ENCODE measurements around the gene CIROP.

The CIROP gene

GRCh38 chr14:23122086-23122485 lies 17.3 kb upstream of the CIROP start:
- 96% methylated on average over 5 of the region's 6 CpGs for WGBS
- H3K14ac ChIP-seq (ENCODE audit: low read length in 2 of 2), result no peak overlapping the region
- H4K8ac ChIP-seq (ENCODE audit: low read length), result no peak overlapping the region
- H3K4me3 ChIP-seq (ENCODE audit: insufficient read depth in 1 of 2, low read depth in 1 of 2, low read length in 2 of 2), result no peak overlapping the region
- no peak overlapping the region for H2BK15ac ChIP-seq (ENCODE audit: low read depth, poor library complexity, severe bottlenecking)
- H3K4me2 ChIP-seq (ENCODE audit: low read length, poor library complexity, severe bottlenecking), result no peak overlapping the region
- no peak overlapping the region for H4K91ac ChIP-seq (ENCODE audit: low read length)
- H3K23ac ChIP-seq (ENCODE audit: low read length in 2 of 2), result no peak overlapping the region
- no peak overlapping the region for H2AFZ ChIP-seq (ENCODE audit: low read depth, low read length)
- no peak overlapping the region for H2BK5ac ChIP-seq (ENCODE audit: low read depth, low read length, poor library complexity, severe bottlenecking)
- H3K4me1 ChIP-seq (ENCODE audit: control insufficient read depth, insufficient read depth, low read depth, low read length), result peaks cover 10% of the 10 kb centered on the region
- peak overlapping the region in 1 of 2 experiments; percentile 4 for H3K18ac ChIP-seq (ENCODE audit: low read depth in 1 of 2, low read length in 2 of 2)
- H3K27me3 ChIP-seq (ENCODE audit: control insufficient read depth in 1 of 2, insufficient read depth in 1 of 2, low read length in 2 of 2), result no peaks in the 10 kb centered on the region
- H3K36me3 ChIP-seq (ENCODE audit: control insufficient read depth in 1 of 2, insufficient read depth in 2 of 2, low read depth in 1 of 2, low read length in 2 of 2), result peaks cover 0 to 6% of the 10 kb centered on the region in 2 experiments
- peak overlapping the region; percentile 60 to 76 for H2BK12ac ChIP-seq (ENCODE audit: low read length in 2 of 2)
- H3K9me3 ChIP-seq (ENCODE audit: control insufficient read depth, low read length), result no peaks in the 10 kb centered on the region
- no peak overlapping the region for H3K27ac ChIP-seq (ENCODE audit: low read length, poor library complexity, severe bottlenecking)
- no peak overlapping the region for H3K4ac ChIP-seq (ENCODE audit: low read depth in 1 of 2, low read length in 2 of 2)
- DNase-seq, result no peak
- no peak overlapping the region for H3K9ac ChIP-seq (ENCODE audit: low read length)
- no peak overlapping the region for H2BK120ac ChIP-seq (ENCODE audit: low read depth, low read length)
- H3K79me1 ChIP-seq (replicated peaks; ENCODE audit: low read length, poor library complexity, severe bottlenecking), result no peaks in the 10 kb centered on the region
- no peak overlapping the region for H2AK5ac ChIP-seq (ENCODE audit: low read length, severe bottlenecking)

GRCh38 chr14:23121361-23121771 lies 16.6 kb upstream of the CIROP start:
- H3K14ac ChIP-seq (ENCODE audit: low read length in 2 of 2), result peak overlapping the region in 1 of 2 experiments; percentile 22
- H2BK120ac ChIP-seq (ENCODE audit: low read depth, low read length), result no peak overlapping the region
- peaks cover 10% of the 10 kb centered on the region for H3K4me1 ChIP-seq (ENCODE audit: control insufficient read depth, insufficient read depth, low read depth, low read length)
- no peaks in the 10 kb centered on the region for H3K27me3 ChIP-seq (ENCODE audit: control insufficient read depth in 1 of 2, insufficient read depth in 1 of 2, low read length in 2 of 2)
- H3K9me3 ChIP-seq (ENCODE audit: control insufficient read depth, low read length), result no peaks in the 10 kb centered on the region
- H2BK15ac ChIP-seq (ENCODE audit: low read depth, poor library complexity, severe bottlenecking), result no peak overlapping the region
- DNase-seq, result peak; percentile 69
- peak overlapping the region; percentile 68 for H3K27ac ChIP-seq (ENCODE audit: low read length, poor library complexity, severe bottlenecking)
- H2BK5ac ChIP-seq (ENCODE audit: low read depth, low read length, poor library complexity, severe bottlenecking), result no peak overlapping the region
- no peaks in the 10 kb centered on the region for H3K36me3 ChIP-seq (ENCODE audit: control insufficient read depth in 1 of 2, insufficient read depth in 2 of 2, low read depth in 1 of 2, low read length in 2 of 2)
- no peak overlapping the region for H3K4me3 ChIP-seq (ENCODE audit: insufficient read depth in 1 of 2, low read depth in 1 of 2, low read length in 2 of 2)
- 24% methylated on average over 6 of the region's 6 CpGs for WGBS
- peak overlapping the region; percentile 4 to 44 for H3K18ac ChIP-seq (ENCODE audit: low read depth in 1 of 2, low read length in 2 of 2)
- H3K23ac ChIP-seq (ENCODE audit: low read length in 2 of 2), result no peak overlapping the region
- peak overlapping the region; percentile 90 for H2AFZ ChIP-seq (ENCODE audit: low read depth, low read length)
- H4K91ac ChIP-seq (ENCODE audit: low read length), result peak overlapping the region; percentile 34
- H2AK5ac ChIP-seq (ENCODE audit: low read length, severe bottlenecking), result no peak overlapping the region
- H3K4me2 ChIP-seq (ENCODE audit: low read length, poor library complexity, severe bottlenecking), result no peak overlapping the region
- H2BK12ac ChIP-seq (ENCODE audit: low read length in 2 of 2), result peak overlapping the region; percentile 6 to 10
- H3K4ac ChIP-seq (ENCODE audit: low read depth in 1 of 2, low read length in 2 of 2), result no peak overlapping the region
- peak overlapping the region; percentile 67 for H4K8ac ChIP-seq (ENCODE audit: low read length)
- H3K9ac ChIP-seq (ENCODE audit: low read length), result peak overlapping the region; percentile 48
- H3K79me1 ChIP-seq (replicated peaks; ENCODE audit: low read length, poor library complexity, severe bottlenecking), result no peaks in the 10 kb centered on the region

GRCh38 chr14:23120541-23121251 lies 15.9 kb upstream of the CIROP start:
- no peak overlapping the region for H2AK5ac ChIP-seq (ENCODE audit: low read length, severe bottlenecking)
- no peak overlapping the region for H3K4me3 ChIP-seq (ENCODE audit: insufficient read depth in 1 of 2, low read depth in 1 of 2, low read length in 2 of 2)
- H3K14ac ChIP-seq (ENCODE audit: low read length in 2 of 2), result no peak overlapping the region
- no peak overlapping the region for H3K4me2 ChIP-seq (ENCODE audit: low read length, poor library complexity, severe bottlenecking)
- peaks cover 12% of the 10 kb centered on the region for H3K4me1 ChIP-seq (ENCODE audit: control insufficient read depth, insufficient read depth, low read depth, low read length)
- no peaks in the 10 kb centered on the region for H3K9me3 ChIP-seq (ENCODE audit: control insufficient read depth, low read length)
- no peak overlapping the region for H3K4ac ChIP-seq (ENCODE audit: low read depth in 1 of 2, low read length in 2 of 2)
- no peaks in the 10 kb centered on the region for H3K36me3 ChIP-seq (ENCODE audit: control insufficient read depth in 1 of 2, insufficient read depth in 2 of 2, low read depth in 1 of 2, low read length in 2 of 2)
- H2AFZ ChIP-seq (ENCODE audit: low read depth, low read length), result no peak overlapping the region
- no peak overlapping the region for H2BK120ac ChIP-seq (ENCODE audit: low read depth, low read length)
- DNase-seq, result peak; percentile 85
- WGBS, result under 1% methylated on average over 7 of the region's 9 CpGs
- no peak overlapping the region for H3K18ac ChIP-seq (ENCODE audit: low read depth in 1 of 2, low read length in 2 of 2)
- H3K27me3 ChIP-seq (ENCODE audit: control insufficient read depth in 1 of 2, insufficient read depth in 1 of 2, low read length in 2 of 2), result no peaks in the 10 kb centered on the region
- peak overlapping the region; percentile 48 for H3K9ac ChIP-seq (ENCODE audit: low read length)
- no peak overlapping the region for H3K23ac ChIP-seq (ENCODE audit: low read length in 2 of 2)
- H2BK15ac ChIP-seq (ENCODE audit: low read depth, poor library complexity, severe bottlenecking), result no peak overlapping the region
- peak overlapping the region; percentile 68 for H3K27ac ChIP-seq (ENCODE audit: low read length, poor library complexity, severe bottlenecking)
- no peak overlapping the region for H4K91ac ChIP-seq (ENCODE audit: low read length)
- no peak overlapping the region for H2BK5ac ChIP-seq (ENCODE audit: low read depth, low read length, poor library complexity, severe bottlenecking)
- H2BK12ac ChIP-seq (ENCODE audit: low read length in 2 of 2), result no peak overlapping the region
- no peaks in the 10 kb centered on the region for H3K79me1 ChIP-seq (replicated peaks; ENCODE audit: low read length, poor library complexity, severe bottlenecking)
- no peak overlapping the region for H4K8ac ChIP-seq (ENCODE audit: low read length)

GRCh38 chr14:23119363-23120327 lies 14.9 kb upstream of the CIROP start:
- 76% methylated on average over 14 of the region's 16 CpGs for WGBS
- no peaks in the 10 kb centered on the region for H3K79me1 ChIP-seq (replicated peaks; ENCODE audit: low read length, poor library complexity, severe bottlenecking)
- H3K14ac ChIP-seq (ENCODE audit: low read length in 2 of 2), result no peak overlapping the region
- H3K23ac ChIP-seq (ENCODE audit: low read length in 2 of 2), result no peak overlapping the region
- no peak for DNase-seq
- H3K4me2 ChIP-seq (ENCODE audit: low read length, poor library complexity, severe bottlenecking), result no peak overlapping the region
- no peak overlapping the region for H3K9ac ChIP-seq (ENCODE audit: low read length)
- no peak overlapping the region for H3K4me3 ChIP-seq (ENCODE audit: insufficient read depth in 1 of 2, low read depth in 1 of 2, low read length in 2 of 2)
- no peak overlapping the region for H2BK120ac ChIP-seq (ENCODE audit: low read depth, low read length)
- no peak overlapping the region for H3K4ac ChIP-seq (ENCODE audit: low read depth in 1 of 2, low read length in 2 of 2)
- no peaks in the 10 kb centered on the region for H3K27me3 ChIP-seq (ENCODE audit: control insufficient read depth in 1 of 2, insufficient read depth in 1 of 2, low read length in 2 of 2)
- no peak overlapping the region for H4K91ac ChIP-seq (ENCODE audit: low read length)
- H2AFZ ChIP-seq (ENCODE audit: low read depth, low read length), result no peak overlapping the region
- no peaks in the 10 kb centered on the region for H3K9me3 ChIP-seq (ENCODE audit: control insufficient read depth, low read length)
- no peaks in the 10 kb centered on the region for H3K36me3 ChIP-seq (ENCODE audit: control insufficient read depth in 1 of 2, insufficient read depth in 2 of 2, low read depth in 1 of 2, low read length in 2 of 2)
- no peak overlapping the region for H2BK15ac ChIP-seq (ENCODE audit: low read depth, poor library complexity, severe bottlenecking)
- H3K4me1 ChIP-seq (ENCODE audit: control insufficient read depth, insufficient read depth, low read depth, low read length), result peaks cover 21% of the 10 kb centered on the region
- no peak overlapping the region for H2AK5ac ChIP-seq (ENCODE audit: low read length, severe bottlenecking)
- H2BK12ac ChIP-seq (ENCODE audit: low read length in 2 of 2), result no peak overlapping the region
- H2BK5ac ChIP-seq (ENCODE audit: low read depth, low read length, poor library complexity, severe bottlenecking), result no peak overlapping the region
- no peak overlapping the region for H3K18ac ChIP-seq (ENCODE audit: low read depth in 1 of 2, low read length in 2 of 2)
- H4K8ac ChIP-seq (ENCODE audit: low read length), result no peak overlapping the region
- no peak overlapping the region for H3K27ac ChIP-seq (ENCODE audit: low read length, poor library complexity, severe bottlenecking)
